NCI-H2029 treated with DMSO at 0.1 percent for 48 hours (cell line): Measurements from ENCODE around the gene CACNA2D2.

Experiments
- DNase-seq: peaks from one replicate; lab custom pipeline; 2025; lab: John Stamatoyannopoulos, UW

CACNA2D2 gene

DNA sequence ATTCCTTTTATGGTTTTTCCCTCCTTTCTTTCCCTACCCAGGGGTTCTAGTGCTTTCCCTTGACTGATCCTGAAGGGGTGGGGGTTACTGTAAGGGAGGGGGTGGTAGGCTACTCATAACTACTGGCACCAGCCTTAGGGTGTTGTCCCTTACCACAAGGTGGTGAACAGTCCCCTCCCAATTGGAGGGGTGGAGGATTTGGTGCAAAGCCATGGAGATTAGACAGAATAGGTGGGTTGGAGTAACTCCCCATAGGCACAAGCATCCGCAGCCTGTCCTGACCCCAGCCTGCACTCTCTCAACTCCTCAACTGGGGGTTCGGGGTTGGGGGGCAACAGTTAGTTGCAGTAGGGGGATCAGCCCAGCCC is 178.3 kb downstream of the CACNA2D2 start:
- no peak for DNase-seq

DNA sequence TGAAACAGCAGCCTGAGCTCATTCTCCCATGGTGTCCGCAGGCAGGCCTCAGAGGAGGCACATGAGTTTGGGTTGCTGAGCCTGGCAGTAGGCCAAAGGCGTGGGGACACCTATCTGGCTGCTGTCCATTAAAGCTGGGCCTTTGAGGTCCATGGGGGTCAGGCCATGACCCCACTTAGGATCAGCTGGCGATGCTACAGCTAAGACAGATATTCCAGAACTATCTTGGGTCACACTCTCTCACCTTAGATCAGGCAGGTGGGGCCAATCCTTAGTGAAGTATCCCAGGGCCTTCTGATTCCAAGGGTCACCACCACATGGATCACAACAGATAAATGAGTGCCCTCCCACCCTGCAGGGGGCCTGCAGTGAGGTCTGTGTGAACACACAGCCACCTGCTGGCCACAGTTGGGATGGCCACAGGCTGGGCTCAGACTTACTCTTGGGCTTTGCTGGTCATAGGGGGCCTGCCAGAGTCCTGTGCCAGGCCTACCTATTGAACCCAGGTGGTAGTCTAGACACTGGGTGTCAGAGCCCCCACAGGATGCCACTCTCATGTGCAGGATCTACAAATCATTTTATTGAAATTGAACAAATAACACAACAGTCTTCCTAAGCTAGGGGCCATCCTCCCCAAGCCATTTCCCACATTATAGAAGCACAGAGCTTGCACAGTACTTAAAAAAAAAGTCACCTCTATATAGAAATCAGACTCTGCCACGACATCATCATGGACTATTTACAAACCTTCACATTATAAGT is 178.9 kb downstream of the CACNA2D2 start:
- DNase-seq, result no peak

DNA sequence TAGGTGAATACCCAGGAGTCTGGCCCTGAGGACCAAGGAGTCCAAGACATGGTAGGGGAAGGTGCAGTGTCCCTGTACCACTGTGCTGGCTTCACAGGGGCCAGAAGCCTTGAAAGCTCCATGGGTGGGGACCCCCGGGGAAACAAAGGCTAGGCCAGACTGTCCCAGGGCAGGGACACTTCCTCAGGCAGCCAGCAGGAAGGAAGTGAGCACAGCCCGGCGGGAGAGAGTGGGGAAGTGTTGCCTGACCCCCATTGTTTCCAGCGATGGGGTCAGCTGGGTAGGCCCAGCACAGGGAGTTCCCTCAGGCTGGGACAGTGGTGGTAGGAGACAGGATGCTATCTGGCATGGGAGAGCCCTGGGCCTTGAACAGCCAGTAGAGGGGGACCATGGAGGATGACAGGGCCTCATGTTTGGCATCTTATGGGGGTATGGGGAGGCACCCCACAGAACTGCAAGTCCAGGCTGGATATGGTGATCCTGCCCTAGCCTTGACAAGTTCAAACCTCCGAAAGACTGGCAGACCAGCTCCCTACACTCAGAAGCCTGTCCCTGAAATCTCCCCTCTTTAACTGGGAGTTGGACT is 179.7 kb downstream of the CACNA2D2 start:
- DNase-seq, result no peak

DNA sequence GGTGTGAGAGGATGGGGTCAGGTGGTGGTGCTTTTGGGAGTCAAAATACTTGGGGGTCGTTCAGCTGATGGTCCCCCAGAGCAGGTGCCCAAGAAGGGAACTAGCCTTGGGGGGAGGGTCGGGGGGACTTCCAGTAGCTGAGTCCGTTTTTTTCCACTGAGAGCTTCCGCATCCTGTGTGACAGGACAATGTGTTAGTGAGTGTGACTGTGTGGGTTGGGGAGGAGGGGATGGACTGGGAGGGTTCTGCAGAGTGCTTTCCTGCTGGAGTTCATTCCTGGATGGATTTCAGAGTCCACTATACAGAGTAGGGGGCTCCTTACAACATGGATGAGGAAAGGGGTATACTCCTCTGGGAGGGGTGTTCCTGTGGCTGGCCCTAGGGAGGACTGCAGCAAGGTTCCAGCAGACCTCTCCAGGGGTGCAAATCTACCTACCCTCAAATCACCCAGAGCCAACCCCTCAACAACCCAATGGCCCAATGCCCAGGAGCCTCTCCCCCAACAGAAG is 180.3 kb downstream of the CACNA2D2 start:
- no peak for DNase-seq

GRCh38 chr3:50322386-50323091 is 180.9 kb downstream of the CACNA2D2 start, which contains the start of gene HYAL2:
Gene HYAL2 (minus strand): TSS chr3:50322745. CDS start chr3:50320489, 2,256 bp downstream.
- peak; percentile 25 for DNase-seq

DNA sequence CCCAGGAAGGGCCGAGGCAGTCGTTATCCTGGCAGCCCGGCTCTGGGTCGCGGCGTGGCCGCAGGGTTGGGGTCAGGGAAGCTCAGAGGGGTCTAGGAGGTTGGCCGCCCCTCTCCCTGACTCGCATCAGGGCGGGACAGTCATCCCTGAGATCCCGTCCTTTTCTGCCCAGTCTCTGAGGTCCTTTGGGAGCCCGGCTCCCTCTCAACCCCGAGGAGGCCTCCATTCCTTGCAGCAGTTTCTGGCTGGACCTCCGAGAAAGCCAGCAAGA is 181.4 kb downstream of the CACNA2D2 start:
- DNase-seq, result no peak

DNA sequence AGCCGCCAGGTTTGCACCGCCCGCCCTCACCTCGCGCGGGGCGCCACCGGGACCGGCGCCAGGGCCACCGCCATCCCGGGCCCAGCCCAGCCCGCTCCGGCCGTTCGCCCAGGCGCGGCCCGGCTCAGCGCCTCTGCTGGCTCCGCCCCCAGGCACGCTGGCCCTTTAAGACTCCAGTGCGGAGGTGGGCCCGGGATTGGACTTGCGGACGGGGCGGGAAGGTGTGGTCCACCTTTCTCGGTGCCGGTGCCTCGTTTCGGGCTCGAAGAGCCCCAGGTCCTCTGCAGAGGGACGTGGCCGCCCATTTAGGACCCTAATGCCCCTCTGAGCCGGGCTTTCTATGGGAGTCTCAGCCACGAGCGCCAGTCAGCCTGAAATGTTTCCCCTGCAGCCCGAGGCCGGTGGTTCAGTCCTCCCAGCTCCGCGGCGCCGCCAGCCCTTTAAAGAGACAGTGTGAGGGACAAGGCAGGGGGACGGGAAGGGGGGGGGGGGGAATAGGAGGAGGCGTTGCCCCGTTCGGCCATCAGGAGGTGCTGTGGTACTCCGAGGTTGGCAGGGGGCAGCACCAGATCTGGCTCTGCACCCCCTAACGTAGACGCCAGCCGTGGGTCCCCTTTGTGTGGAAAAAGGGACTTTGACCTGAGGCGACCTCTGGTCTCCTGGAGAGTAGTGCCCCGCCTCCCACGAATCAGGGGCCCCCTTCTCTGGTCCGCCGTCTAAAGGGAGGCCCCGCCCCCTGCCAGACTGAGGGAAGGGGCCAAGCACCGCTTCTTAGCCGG is 181.9 kb downstream of the CACNA2D2 start:
- peak; percentile 53 for DNase-seq

DNA sequence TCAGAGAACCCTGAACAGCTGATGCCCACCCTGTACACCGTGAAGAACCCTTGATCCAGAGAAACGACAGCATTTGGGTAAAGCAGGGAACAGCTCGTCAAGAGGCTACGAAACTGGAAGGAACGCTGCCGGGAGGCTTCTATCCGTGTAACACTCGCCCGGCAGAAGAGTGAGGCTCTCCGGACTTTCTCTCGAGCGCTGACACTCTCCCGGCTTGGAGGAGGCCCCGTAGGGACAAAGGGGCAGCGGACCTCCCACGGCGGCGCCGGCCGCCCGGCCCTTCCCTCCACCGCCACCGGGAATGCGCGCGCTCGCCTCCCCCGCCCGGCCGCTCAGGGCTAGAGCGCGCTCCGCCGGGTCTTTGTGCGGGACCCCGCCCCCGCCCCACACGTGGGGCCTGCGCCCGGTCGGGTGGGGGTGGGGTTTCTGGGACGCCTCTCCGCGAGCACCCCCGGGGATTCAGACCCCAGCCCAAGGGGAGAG is 182.5 kb downstream of the CACNA2D2 start:
- no peak for DNase-seq

DNA sequence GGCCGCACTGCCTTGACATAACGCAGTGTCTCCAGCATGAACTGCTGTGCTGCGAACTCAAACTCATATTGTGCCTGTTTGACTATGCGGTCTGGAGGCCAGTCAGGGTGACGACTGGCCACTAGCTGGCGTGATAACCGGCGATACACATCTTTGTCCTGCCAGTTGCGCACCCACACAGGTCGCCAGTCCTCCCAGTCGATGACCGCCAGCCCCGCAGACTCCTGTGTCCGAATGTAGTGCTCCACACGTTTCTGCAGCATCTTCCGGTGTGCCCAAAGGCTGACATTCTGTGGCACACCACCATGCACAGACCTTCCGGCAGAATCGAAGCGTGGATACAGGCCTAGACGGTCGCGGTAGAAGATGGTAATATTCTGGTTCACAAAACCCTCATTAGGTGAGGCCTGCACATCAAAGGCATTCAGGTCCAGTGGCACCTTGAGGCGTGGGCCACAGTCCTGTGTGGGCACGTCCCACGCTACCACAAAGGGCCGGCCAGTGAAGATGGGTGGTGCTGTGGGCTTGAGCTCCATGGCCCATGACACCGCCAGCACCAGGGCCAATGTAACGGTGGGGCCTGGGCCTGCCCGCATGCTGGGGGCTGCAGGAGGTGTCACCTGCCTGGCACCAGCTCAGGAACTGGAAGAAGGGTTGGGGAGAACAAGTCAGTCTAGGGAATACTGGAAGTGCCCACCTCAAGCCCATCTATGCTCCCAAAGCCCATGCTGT is 183.4 kb downstream of the CACNA2D2 start:
- no peak for DNase-seq

DNA sequence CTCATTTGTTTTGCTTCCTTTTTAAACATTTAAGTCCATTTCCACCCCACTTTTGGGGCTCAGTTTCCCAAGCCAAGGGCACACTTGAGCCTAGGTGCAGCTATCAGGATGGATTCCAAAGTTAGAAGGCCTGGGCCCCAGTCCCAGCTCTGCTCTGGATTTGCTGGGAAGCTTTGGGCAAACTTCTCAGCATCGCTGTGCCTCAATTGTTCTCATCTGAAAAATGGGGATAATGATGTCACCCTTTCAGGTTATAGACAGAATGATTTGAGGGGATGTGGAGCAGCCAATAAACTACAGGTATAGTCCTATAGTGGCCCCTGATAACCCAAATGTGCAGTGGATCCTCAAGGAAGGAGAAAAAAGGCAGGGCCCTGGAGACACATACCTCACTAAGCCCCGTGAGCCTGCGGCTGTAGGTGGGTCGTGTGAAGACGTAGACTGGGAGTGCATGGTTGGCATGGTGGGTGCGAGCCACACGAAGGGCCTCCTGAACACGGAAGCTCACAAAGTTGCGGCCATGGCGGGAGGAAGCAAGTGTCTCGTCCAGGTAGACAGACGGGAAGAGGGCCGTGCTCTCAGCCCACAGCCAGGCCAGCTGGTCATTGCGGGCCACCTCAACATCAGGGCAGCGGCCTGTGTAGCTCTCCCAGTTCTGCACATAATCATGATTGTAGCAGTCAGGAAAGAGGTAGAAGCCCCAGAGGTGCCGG is 184.1 kb downstream of the CACNA2D2 start:
- no peak for DNase-seq

DNA sequence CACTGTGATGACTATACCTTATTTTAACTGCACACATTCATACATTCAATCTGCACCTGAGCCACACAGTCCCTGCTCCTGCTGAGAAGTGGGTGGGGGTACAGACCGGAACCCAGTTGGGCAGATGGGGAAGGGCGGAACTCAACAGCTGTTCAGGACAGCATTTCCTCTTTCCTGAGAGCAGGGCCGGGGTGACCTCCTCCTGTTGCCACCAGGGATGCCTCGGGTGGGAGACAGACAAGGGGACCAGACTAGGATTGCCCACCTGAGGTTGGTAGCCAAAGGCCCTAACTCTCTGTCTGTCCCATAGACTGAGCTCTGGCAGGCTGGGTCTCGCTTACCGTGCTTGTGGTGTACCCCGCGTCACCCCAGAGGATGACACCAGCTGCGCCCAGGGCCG is 184.8 kb downstream of the CACNA2D2 start:
- DNase-seq, result no peak

DNA sequence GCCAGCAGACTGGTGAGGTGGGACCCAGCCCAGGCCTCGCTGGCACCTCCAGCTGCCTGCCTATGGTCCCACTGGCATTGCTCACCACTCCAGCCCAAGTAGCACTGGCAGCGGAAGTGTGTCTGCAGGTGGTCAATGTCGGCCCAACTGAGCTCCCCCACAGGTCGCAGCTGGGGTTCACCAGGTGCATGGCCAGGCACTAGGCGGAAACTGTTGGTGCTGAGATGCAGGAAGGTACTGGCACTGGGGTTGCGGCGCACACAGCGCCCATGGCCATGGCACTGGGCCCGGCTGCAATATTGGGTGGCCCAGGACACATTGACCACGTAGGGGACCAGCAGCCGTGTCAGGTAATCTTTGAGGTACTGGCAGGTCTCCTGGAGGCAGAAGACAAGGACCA is 185.3 kb downstream of the CACNA2D2 start:
- no peak for DNase-seq

GRCh38 chr3:50317300-50317699 is 186.1 kb downstream of the CACNA2D2 start:
- DNase-seq, result no peak

- no peak for DNase-seq
Measured at GRCh38 chr3:50316657-50317242, 186.7 kb downstream of the CACNA2D2 start.

DNA sequence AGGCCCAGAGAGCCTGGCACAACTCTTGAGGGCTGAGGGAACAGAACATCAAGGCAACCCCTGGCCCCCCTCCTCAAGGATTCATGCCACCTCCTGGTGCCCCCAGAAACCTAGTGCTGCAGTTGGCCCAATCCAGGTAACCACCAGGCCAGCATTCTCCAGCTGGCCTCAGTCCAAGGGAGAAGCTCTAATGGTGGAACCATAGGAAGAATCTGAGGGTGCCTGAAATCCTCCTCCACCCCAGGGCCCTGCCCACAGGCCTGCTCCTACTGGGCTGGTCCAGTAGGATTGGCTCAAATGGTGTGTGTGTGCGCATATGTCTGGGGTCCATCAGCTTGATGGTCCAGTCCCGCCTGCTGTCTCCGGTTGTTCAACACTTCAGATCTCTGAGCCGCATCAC is 188.6 kb downstream of the CACNA2D2 start:
- no peak for DNase-seq

GRCh38 chr3:50314342-50314741 is 189.1 kb downstream of the CACNA2D2 start:
- DNase-seq, result no peak
